Measurements from ENCODE around the gene VOPP1.

- TF ChIP-seq, protein P1, sequence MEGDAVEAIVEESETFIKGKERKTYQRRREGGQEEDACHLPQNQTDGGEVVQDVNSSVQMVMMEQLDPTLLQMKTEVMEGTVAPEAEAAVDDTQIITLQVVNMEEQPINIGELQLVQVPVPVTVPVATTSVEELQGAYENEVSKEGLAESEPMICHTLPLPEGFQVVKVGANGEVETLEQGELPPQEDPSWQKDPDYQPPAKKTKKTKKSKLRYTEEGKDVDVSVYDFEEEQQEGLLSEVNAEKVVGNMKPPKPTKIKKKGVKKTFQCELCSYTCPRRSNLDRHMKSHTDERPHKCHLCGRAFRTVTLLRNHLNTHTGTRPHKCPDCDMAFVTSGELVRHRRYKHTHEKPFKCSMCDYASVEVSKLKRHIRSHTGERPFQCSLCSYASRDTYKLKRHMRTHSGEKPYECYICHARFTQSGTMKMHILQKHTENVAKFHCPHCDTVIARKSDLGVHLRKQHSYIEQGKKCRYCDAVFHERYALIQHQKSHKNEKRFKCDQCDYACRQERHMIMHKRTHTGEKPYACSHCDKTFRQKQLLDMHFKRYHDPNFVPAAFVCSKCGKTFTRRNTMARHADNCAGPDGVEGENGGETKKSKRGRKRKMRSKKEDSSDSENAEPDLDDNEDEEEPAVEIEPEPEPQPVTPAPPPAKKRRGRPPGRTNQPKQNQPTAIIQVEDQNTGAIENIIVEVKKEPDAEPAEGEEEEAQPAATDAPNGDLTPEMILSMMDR (conservative IDR thresholded peaks at IDR 0.05 in 1 of 2, IDR thresholded peaks at IDR 0.05 in 1 of 2; ENCODE audit: low read depth in 1 of 2, low read length in 2 of 2), result no peak
- TF ChIP-seq EZH2 (IDR thresholded peaks at IDR 0.05; ENCODE audit: low read length, missing control alignments), result no peak
These were observed 74.2 kb downstream of the VOPP1 start for GRCh38 chr7:55498142-55498541.
